Measurements from ENCODE around the gene TNRC6B. TPM values are rescaled to one million over a fixed set of nuclear protein-coding genes. Genes with fewer than 3 reads are reported as not detected.

Gene TNRC6B
- total and polyA plus RNA-seq, 3 experiments from 2014 or later, result 32.8 to 109 (median 37.8) TPM

GRCh38 chr22:40276996-40277823 lies 99.5 kb downstream of the TNRC6B start:
- CTCF ChIA-PET, result no interaction called here
- peak overlapping the region in 5 of 7 donors; percentile 3 to 90 (median 75) for H3K4me3 Mint-ChIP-seq
- no peak for DNase-seq
- H3K9me3 ChIP-seq (ENCODE audit: low read length), result no peaks in the 10 kb centered on the region
- no peaks in the 10 kb centered on the region for H3K27me3 Mint-ChIP-seq
- POLR2A ChIA-PET, result no interaction called here
- H3K27me3 ChIP-seq (ENCODE audit: insufficient read depth, low read length, poor library complexity, severe bottlenecking), result no peaks in the 10 kb centered on the region
- H3K4me1 ChIP-seq (ENCODE audit: insufficient read depth, low read length), result peaks cover 41% of the 10 kb centered on the region
- peaks cover 32% of the 10 kb centered on the region for H3K36me3 ChIP-seq (ENCODE audit: insufficient read depth, low read length)
- peaks cover 0 to 85% (median 19%) of the 10 kb centered on the region in 3 donors for H3K36me3 Mint-ChIP-seq
- no peak overlapping the region for H3K27ac ChIP-seq (ENCODE audit: low read depth, low read length)
- peak overlapping the region; percentile 57 for H3K4me3 ChIP-seq (ENCODE audit: low read length)
- H3K9me3 Mint-ChIP-seq, result no peaks in the 10 kb centered on the region
- peaks cover 34 to 61% (median 58%) of the 10 kb centered on the region in 3 donors for H3K4me1 Mint-ChIP-seq
- peak overlapping the region in 7 of 8 donors; percentile 47 to 99 (median 94) for H3K27ac Mint-ChIP-seq

- Mint-ChIP-seq H3K27me3 (no peaks in the 10 kb centered on the region), H3K4me3 (peak overlapping the region in 6 of 7 donors; percentile 14 to 45 (median 26)), H3K9me3 (no peaks in the 10 kb centered on the region), H3K36me3 (peaks cover 0 to 78% (median 16%) of the 10 kb centered on the region in 3 donors), H3K4me1 (peaks cover 38 to 60% (median 58%) of the 10 kb centered on the region in 3 donors), H3K27ac (peak overlapping the region; percentile 10 to 90 (median 75))
- Histone ChIP-seq H3K9me3 (ENCODE audit: low read length) (no peaks in the 10 kb centered on the region), H3K4me3 (ENCODE audit: low read length) (no peak overlapping the region), H3K27ac (ENCODE audit: low read depth, low read length) (no peak overlapping the region), H3K4me1 (ENCODE audit: insufficient read depth, low read length) (peaks cover 41% of the 10 kb centered on the region), H3K36me3 (ENCODE audit: insufficient read depth, low read length) (peaks cover 18% of the 10 kb centered on the region), H3K27me3 (ENCODE audit: insufficient read depth, low read length, poor library complexity, severe bottlenecking) (no peaks in the 10 kb centered on the region)
- no peak for DNase-seq
- CTCF ChIA-PET, result no interaction called here
- POLR2A ChIA-PET, result no interaction called here
Measured at GRCh38 chr22:40279017-40279416, 101.3 kb downstream of the TNRC6B start.

- H3K4me3 ChIP-seq (ENCODE audit: low read length), result no peak overlapping the region
- ChIA-PET POLR2A (no interaction called here), CTCF (interaction anchor here (1.0 kb wide), 1 partner anchor 66 kb away, joined by 3 read pairs; no protein-coding TSS in a partner anchor)
- Mint-ChIP-seq H3K4me1 (peaks cover 40 to 62% (median 60%) of the 10 kb centered on the region in 3 donors), H3K27ac (no peak overlapping the region), H3K4me3 (no peak overlapping the region), H3K9me3 (no peaks in the 10 kb centered on the region), H3K27me3 (no peaks in the 10 kb centered on the region), H3K36me3 (peaks cover 0 to 82% (median 22%) of the 10 kb centered on the region in 3 donors)
- H3K27ac ChIP-seq (ENCODE audit: low read depth, low read length), result no peak overlapping the region
- peaks cover 42% of the 10 kb centered on the region for H3K36me3 ChIP-seq (ENCODE audit: insufficient read depth, low read length)
- peaks cover 27% of the 10 kb centered on the region for H3K4me1 ChIP-seq (ENCODE audit: insufficient read depth, low read length)
- no peaks in the 10 kb centered on the region for H3K27me3 ChIP-seq (ENCODE audit: insufficient read depth, low read length, poor library complexity, severe bottlenecking)
- DNase-seq, result no peak
- H3K9me3 ChIP-seq (ENCODE audit: low read length), result no peaks in the 10 kb centered on the region
Measured at GRCh38 chr22:40281717-40282116, 104.0 kb downstream of the TNRC6B start.

DNA sequence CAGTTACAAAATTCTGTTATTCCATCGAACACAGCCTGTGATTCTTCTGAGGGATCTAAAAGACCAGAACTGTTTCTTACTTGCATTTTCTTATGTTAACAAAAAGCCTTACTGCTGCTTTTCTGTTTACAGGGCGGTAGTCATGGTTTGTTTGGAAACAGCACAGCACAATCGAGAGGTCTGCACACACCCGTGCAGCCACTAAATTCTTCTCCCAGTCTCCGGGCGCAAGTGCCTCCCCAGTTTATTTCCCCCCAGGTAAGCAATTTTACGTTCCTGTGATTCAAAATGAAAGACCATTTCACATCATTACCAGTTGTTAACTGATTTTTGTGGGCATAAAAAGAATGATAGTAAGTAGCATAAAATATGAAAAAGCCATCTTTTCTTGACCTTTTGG lies 107.8 kb downstream of the TNRC6B start:
- ChIA-PET CTCF (interaction anchor here (1.9 kb wide), 1 partner anchor 62 kb away, joined by 6 read pairs; no protein-coding TSS in a partner anchor), POLR2A (no interaction called here)
- Histone ChIP-seq H3K4me1 (ENCODE audit: insufficient read depth, low read length) (peaks cover 22% of the 10 kb centered on the region), H3K4me3 (ENCODE audit: low read length) (no peak overlapping the region), H3K9me3 (ENCODE audit: low read length) (no peaks in the 10 kb centered on the region), H3K27me3 (ENCODE audit: insufficient read depth, low read length, poor library complexity, severe bottlenecking) (no peaks in the 10 kb centered on the region), H3K36me3 (ENCODE audit: insufficient read depth, low read length) (peaks cover 35% of the 10 kb centered on the region), H3K27ac (ENCODE audit: low read depth, low read length) (no peak overlapping the region)
- Mint-ChIP-seq H3K4me3 (peak overlapping the region in 2 of 7 donors; percentile 15 to 17), H3K36me3 (peaks cover 7 to 80% (median 28%) of the 10 kb centered on the region in 3 donors), H3K27me3 (no peaks in the 10 kb centered on the region), H3K9me3 (no peaks in the 10 kb centered on the region), H3K27ac (peak overlapping the region; percentile 57 to 95 (median 83)), H3K4me1 (peaks cover 43 to 62% (median 59%) of the 10 kb centered on the region in 3 donors)
- DNase-seq, result no peak

GRCh38 chr22:40289991-40290459 lies 112.3 kb downstream of the TNRC6B start:
- H3K4me1 Mint-ChIP-seq, result peaks cover 45 to 72% (median 69%) of the 10 kb centered on the region in 3 donors
- no peaks in the 10 kb centered on the region for H3K9me3 Mint-ChIP-seq
- peak overlapping the region; percentile 91 to 99 (median 96) for H3K27ac Mint-ChIP-seq
- no peaks in the 10 kb centered on the region for H3K27me3 Mint-ChIP-seq
- H3K36me3 Mint-ChIP-seq, result peaks cover 7 to 72% (median 35%) of the 10 kb centered on the region in 3 donors
- peak overlapping the region; percentile 13 to 87 (median 70) for H3K4me3 Mint-ChIP-seq
- H3K27me3 ChIP-seq (ENCODE audit: insufficient read depth, low read length, poor library complexity, severe bottlenecking), result no peaks in the 10 kb centered on the region
- H3K36me3 ChIP-seq (ENCODE audit: insufficient read depth, low read length), result peaks cover 28% of the 10 kb centered on the region
- POLR2A ChIA-PET, result interaction anchor here (0.8 to 2.0 kb wide), 2 partner anchors 55 to 246 kb away, joined by 5 read pairs; no protein-coding TSS in a partner anchor
- DNase-seq, result peak; percentile 49 to 81 (median 66)
- H3K9me3 ChIP-seq (ENCODE audit: low read length), result no peaks in the 10 kb centered on the region
- peak overlapping the region; percentile 60 for H3K27ac ChIP-seq (ENCODE audit: low read depth, low read length)
- peak overlapping the region; percentile 46 for H3K4me3 ChIP-seq (ENCODE audit: low read length)
- H3K4me1 ChIP-seq (ENCODE audit: insufficient read depth, low read length), result peaks cover 42% of the 10 kb centered on the region
- CTCF ChIA-PET, result interaction anchor here (0.6 to 1.8 kb wide), 4 partner anchors 11 to 1490 kb away, joined by 3 to 10 read pairs (median 4); partner anchors contain the start of gene ADSL

- Histone ChIP-seq H3K4me3 (ENCODE audit: low read length) (peak overlapping the region; percentile 5), H3K9me3 (ENCODE audit: low read length) (no peaks in the 10 kb centered on the region), H3K27me3 (ENCODE audit: insufficient read depth, low read length, poor library complexity, severe bottlenecking) (no peaks in the 10 kb centered on the region), H3K4me1 (ENCODE audit: insufficient read depth, low read length) (peaks cover 42% of the 10 kb centered on the region), H3K27ac (ENCODE audit: low read depth, low read length) (peak overlapping the region; percentile 60), H3K36me3 (ENCODE audit: insufficient read depth, low read length) (peaks cover 25% of the 10 kb centered on the region)
- ChIA-PET CTCF (interaction anchor here (0.7 to 1.8 kb wide), 4 partner anchors 11 to 57 kb away, joined by 3 to 10 read pairs (median 4); partner anchors contain the start of gene ADSL), POLR2A (interaction anchor here (0.6 to 2.0 kb wide), 5 partner anchors 12 to 246 kb away, joined by 3 to 5 read pairs (median 5); no protein-coding TSS in a partner anchor)
- peaks cover 47 to 69% (median 65%) of the 10 kb centered on the region in 3 donors for H3K4me1 Mint-ChIP-seq
- peak overlapping the region; percentile 91 to 99 (median 96) for H3K27ac Mint-ChIP-seq
- no peaks in the 10 kb centered on the region for H3K9me3 Mint-ChIP-seq
- no peaks in the 10 kb centered on the region for H3K27me3 Mint-ChIP-seq
- DNase-seq, result no peak
- H3K4me3 Mint-ChIP-seq, result peak overlapping the region; percentile 9 to 87 (median 70)
- H3K36me3 Mint-ChIP-seq, result peaks cover 8 to 69% (median 35%) of the 10 kb centered on the region in 3 donors
Measured at GRCh38 chr22:40290516-40290915, 112.8 kb downstream of the TNRC6B start.

DNA sequence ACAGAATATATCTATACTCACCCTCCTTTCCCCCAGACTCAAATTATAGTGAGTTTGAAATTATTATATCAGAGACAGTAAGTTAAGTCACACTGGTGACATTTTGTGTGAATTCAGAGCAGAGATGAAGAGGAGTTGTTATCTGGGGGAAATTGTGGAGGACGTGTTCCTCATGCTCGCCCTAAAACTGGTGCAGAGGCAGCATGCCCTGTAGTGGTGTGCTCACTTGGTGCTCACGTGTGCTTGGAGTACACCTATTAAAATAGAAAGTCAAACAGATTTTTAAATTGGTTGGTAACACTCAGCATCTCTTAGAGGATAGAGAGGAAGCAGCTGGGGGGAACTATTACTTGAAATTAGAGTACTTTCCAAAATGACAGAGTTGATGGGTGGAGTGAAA lies 117.0 kb downstream of the TNRC6B start:
- Mint-ChIP-seq H3K4me1 (peaks cover 25 to 52% (median 43%) of the 10 kb centered on the region in 3 donors), H3K9me3 (no peaks in the 10 kb centered on the region), H3K27me3 (no peaks in the 10 kb centered on the region), H3K4me3 (peak overlapping the region in 2 of 7 donors; percentile 40 to 45), H3K36me3 (peaks cover 14 to 60% (median 29%) of the 10 kb centered on the region in 3 donors), H3K27ac (peak overlapping the region in 5 of 8 donors; percentile 50 to 83 (median 72))
- POLR2A ChIA-PET, result interaction anchor here (0.8 kb wide), 1 partner anchor 66 kb away, joined by 10 read pairs; no protein-coding TSS in a partner anchor
- no peak for DNase-seq
- CTCF ChIA-PET, result interaction anchor here (1.7 kb wide), 1 partner anchor 53 kb away, joined by 5 read pairs; no protein-coding TSS in a partner anchor
- Histone ChIP-seq H3K36me3 (ENCODE audit: insufficient read depth, low read length) (peaks cover 15% of the 10 kb centered on the region), H3K4me3 (ENCODE audit: low read length) (no peak overlapping the region), H3K9me3 (ENCODE audit: low read length) (no peaks in the 10 kb centered on the region), H3K27ac (ENCODE audit: low read depth, low read length) (no peak overlapping the region), H3K27me3 (ENCODE audit: insufficient read depth, low read length, poor library complexity, severe bottlenecking) (no peaks in the 10 kb centered on the region), H3K4me1 (ENCODE audit: insufficient read depth, low read length) (peaks cover 28% of the 10 kb centered on the region)
